C4-2B (cell line): Measurements from ENCODE around the gene RHOU.

Experiments
- ZFX ChIP-seq: fragments of 450-650 bp; IDR thresholded peaks from 2 replicates; pipeline ENCODE4 v1.6.1; 2017
- TF ChIP-seq, protein P1 (sequence below): fragments of 450-650 bp; conservative IDR thresholded peaks from 2 replicates; pipeline ENCODE4 v1.5.1; 2017; ENCODE audit warnings: mild to moderate bottlenecking

DNA sequence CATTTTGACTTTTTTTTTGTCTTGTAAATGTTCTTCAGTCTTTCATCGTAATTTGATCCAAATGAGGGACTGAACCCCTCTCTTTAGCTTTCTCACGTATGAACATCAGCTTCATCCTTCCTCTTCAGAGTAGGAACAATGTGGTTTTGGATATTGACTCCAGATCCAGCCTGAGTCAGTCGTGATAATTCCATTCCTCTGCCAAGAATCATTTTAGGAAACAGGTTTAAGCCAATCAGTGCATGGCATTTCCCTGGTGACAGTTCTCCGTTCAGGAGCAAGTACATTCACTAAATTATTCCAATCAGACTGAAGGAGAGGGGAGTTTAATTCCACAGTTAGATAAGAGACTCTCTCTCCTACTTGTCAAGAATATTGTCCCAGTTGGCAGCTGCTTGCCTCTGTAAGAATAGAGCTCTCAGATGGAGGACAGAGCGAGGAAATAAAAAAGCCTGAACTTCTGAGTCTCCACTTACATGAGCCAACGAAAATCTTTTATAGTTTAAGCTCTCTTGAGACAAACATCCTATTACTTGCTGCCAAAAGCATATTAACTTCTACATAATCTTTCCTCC is 18.6 kb downstream of the RHOU start:
- TF ChIP-seq, protein P1, sequence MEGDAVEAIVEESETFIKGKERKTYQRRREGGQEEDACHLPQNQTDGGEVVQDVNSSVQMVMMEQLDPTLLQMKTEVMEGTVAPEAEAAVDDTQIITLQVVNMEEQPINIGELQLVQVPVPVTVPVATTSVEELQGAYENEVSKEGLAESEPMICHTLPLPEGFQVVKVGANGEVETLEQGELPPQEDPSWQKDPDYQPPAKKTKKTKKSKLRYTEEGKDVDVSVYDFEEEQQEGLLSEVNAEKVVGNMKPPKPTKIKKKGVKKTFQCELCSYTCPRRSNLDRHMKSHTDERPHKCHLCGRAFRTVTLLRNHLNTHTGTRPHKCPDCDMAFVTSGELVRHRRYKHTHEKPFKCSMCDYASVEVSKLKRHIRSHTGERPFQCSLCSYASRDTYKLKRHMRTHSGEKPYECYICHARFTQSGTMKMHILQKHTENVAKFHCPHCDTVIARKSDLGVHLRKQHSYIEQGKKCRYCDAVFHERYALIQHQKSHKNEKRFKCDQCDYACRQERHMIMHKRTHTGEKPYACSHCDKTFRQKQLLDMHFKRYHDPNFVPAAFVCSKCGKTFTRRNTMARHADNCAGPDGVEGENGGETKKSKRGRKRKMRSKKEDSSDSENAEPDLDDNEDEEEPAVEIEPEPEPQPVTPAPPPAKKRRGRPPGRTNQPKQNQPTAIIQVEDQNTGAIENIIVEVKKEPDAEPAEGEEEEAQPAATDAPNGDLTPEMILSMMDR = no peak
- no peak for TF ChIP-seq ZFX
